HG03196 (cell line): ENCODE results near the gene XIRP2.
"Not testable (repeated sequence)": the region's sequence is repeated elsewhere in the genome, so short reads cannot be mapped to it uniquely, and the experiment has no call there.

ENCODE experiments used
- ATAC-seq: cut with Tn5 transposase; IDR thresholded peaks from one replicate; pipeline ENCODE4 v1.9.1; 2021; ENCODE audit not compliant: unreplicated experiment

The XIRP2 gene

DNA sequence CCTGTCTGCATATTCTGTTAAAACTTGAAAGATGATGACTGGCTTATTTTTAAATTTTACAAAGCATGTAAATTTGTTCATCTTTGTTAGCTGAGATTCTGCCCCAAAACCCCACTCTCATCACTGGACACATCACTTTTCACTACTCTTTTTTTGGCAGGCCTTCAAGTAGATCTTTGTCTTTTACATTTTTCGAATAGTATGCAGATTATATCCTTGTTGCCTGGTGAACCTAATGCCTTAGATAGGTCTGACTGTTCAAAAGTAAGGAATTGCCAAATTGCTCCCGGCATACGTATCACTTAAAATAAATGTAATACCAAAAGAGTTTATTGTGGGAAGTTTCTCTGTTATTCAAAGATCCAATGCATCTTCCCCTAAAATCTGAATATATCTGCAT lies 303.3 kb downstream of the XIRP2 start:
- ATAC-seq, result no peak

DNA sequence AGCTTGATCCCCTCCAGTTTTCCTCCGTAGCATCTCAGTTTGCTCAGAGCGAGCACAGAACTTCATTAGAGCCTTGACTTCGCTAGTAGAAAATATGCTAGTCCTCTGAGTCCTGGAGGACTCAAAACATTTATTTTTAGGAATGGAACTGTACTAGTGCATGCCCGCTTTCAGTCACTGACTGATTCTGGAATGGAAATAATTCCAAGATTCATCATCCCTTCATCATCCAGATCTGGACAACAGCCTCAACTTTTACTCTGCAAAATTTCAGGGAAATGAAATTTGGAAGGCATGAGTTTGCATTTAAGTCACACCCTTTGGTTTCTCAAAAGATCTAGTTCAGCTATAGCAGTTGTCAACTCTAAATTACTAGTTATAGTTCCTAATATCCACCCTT lies 304.6 kb downstream of the XIRP2 start:
- ATAC-seq, result no peak

- no peak for ATAC-seq
These were observed 308.4 kb downstream of the XIRP2 start for GRCh38 chr2:167196461-167197252.

- ATAC-seq, result no peak
These were observed 309.7 kb downstream of the XIRP2 start for GRCh38 chr2:167198009-167198408.

- no peak for ATAC-seq
These were observed 310.3 kb downstream of the XIRP2 start for GRCh38 chr2:167198576-167198975.

GRCh38 chr2:167200019-167200418 lies 311.7 kb downstream of the XIRP2 start:
- ATAC-seq, result no peak

- ATAC-seq, result no peak
These were observed 321.5 kb downstream of the XIRP2 start for GRCh38 chr2:167209784-167210183.

GRCh38 chr2:167212014-167212648 lies 323.9 kb downstream of the XIRP2 start:
- ATAC-seq, result no peak

DNA sequence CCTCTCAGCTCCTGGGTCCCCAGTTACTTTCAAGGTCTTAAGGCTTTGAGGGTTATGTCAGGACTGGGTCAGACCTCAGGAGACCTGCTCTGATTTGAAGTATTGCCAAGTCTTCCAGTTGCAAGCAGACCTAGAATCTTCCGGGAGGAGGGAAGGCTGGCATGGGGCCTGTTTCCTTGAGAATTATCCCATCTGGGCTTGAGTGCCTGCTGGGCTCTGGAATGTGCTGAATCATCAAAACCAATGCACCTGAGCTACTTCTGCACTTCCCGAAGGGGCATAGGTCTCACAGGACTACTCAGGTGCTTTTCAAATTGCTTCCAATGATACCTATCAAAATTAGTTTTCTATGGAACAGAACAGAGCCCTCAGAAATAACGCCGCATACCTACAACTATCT lies 327.3 kb downstream of the XIRP2 start:
- ATAC-seq, result no peak

DNA sequence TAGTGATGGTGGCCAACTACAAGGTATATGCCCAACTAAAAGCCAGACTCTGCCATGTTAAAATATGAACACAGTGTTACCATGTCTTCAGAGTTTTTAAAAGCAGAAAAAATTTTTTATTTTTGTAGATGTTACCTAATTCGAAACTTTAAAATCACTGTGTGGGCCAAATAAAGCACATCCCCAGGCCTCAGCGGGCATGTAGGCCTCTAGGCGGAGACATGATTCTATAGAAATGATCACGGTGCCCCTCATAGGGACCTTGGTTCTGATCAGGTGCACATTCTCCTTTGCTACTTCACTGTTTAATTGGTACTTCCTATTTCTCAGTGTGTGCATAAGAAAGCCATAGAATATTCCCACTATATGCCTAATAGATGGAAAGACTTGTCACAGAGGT lies 349.2 kb downstream of the XIRP2 start:
- no peak for ATAC-seq

DNA sequence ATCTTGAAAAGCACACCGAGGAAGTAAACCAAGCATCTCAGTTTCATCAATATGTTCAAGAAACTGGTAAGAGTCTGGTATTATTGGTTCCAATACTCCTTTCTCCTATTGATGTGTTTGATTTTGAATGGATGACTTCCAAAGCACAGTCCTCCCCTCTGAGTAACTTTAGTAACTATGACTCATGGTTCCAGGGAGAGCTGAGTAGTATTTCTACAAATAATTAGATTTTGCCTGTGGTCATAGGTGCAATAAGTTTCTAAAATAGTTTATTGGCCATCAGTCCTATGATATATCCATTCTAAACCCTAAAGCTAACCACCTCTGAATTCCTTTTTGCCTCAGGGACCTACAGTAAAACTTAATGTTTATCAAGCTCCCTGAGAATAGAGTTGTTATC lies 352.4 kb downstream of the XIRP2 start:
- ATAC-seq, result no peak

DNA sequence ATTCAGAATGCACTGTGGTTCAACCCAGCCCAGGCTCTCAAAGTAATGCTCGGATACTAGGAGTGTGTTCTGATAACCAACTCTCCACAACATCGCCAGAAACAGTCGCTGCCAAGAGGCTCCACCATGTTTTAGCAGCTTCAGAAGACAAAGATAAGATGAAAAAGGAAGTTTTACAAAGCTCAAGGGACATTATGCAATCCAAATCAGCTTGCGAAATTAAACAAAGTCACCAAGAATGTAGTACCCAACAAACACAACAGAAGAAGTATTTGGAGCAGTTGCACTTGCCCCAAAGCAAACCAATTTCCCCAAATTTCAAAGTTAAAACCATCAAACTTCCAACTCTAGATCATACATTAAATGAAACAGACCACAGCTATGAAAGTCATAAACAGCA lies 360.9 kb downstream of the XIRP2 start:
- ATAC-seq, result no peak

DNA sequence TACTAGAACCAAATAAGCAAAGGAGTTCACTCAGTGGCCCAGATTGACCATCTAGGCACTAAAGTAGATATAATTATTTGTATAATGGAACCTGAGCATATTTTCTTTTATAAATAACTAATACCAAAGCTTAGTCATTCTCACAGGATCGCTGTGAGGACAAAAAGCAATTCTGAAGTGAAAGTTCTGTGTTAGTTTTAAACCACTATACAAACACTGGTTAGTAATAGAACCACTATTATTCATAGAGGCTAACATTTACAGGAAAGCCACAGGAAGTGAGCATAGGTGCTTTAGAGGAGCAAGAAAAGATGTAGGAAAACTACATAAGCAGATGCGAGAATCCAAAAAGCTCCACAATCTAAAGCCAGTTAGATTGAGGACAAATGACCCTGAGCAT lies 364.7 kb downstream of the XIRP2 start:
- ATAC-seq, result no peak

DNA sequence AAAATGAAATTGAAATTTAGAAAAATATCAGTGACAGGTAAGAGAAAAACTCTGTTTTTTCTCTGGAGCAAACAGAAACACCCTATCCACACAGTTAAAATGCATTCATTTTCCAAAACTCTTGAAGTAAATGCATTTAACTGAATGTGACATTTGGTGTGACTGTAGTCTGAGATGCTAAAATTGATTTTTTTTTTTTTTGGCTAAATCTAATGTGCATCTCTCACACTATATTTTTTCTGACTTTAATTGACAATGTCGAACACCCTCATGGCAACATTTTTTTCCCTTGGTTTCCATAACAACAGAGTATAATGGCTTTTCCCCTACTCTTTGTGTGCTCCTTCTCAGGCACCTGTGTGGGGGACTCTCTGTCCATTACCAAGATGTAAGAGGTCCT lies 366.4 kb downstream of the XIRP2 start:
- ATAC-seq, result no peak

DNA sequence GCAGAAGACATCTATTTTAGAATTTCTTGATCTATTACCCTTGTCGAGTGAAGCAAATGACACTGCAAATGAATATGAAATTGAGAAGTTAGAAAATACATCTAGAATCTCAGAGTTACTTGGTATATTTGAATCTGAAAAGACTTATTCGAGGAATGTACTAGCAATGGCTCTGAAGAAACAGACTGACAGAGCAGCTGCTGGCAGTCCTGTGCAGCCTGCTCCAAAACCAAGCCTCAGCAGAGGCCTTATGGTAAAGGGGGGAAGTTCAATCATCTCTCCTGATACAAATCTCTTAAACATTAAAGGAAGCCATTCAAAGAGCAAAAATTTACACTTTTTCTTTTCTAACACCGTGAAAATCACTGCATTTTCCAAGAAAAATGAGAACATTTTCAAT lies 370.4 kb downstream of the XIRP2 start:
- ATAC-seq, result no peak

GRCh38 chr2:167264380-167264779 lies 376.1 kb downstream of the XIRP2 start:
- ATAC-seq, result no peak

DNA sequence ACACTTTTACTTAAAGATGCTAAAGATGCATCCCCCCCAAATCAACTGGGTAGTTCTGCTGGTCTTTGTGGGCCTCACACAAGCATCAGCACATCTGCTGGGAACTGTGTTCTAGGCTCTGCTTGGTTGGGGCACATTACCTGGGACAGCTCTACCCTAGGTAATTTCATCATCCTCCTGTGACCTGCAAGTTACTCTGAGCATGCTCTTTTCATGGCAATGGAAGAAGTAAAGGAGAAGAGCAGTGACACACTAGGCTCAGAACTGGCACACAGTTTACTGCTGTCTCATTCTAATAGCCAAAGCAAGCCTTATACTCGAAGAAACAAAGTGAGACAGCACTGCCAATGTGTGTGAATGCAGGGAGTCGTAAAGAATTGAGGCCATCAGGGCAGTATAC lies 376.7 kb downstream of the XIRP2 start:
- ATAC-seq, result no peak

GRCh38 chr2:167265722-167266121 lies 377.4 kb downstream of the XIRP2 start:
- no peak for ATAC-seq

DNA sequence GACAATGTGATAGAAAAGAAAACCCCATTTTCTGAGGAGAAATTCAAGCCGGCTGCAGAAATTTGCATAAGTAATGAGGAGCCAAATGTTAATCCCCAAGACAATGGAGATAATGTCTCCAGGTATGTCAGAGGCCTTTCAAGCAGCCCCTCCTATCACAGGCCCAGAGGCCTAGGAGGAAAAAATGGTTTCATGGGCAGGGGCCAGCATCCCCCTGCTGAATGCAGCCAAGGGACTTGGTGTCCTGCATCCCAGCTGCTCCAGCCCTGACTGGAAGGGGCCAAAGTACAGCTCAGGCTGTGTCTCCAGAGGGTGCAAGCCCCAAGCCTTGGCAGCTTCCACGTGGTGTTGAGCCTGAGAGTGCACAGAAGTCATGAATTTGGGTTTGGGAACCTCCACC lies 380.0 kb downstream of the XIRP2 start:
- not testable (repeated sequence) for ATAC-seq

DNA sequence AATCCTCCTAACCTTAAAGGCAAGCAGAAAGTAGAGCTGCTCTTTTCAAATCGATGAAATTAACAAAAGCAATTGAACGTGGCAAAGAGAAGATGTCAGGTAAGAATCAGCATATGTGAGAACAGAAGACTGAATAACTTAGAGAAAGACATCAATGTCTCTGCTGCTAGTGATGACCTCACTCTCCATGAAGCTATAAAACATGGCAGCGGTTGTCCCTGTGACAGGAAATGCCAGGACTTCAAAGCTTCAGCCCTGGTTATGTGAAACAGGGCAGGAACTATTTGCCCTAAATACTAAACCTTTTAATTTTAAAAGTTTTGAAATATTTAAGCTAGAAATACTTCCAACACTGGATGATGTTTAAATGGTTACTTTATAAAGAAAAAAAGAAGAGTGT lies 383.7 kb downstream of the XIRP2 start:
- ATAC-seq, result no peak

- ATAC-seq, result no peak
These were observed 386.8 kb downstream of the XIRP2 start for GRCh38 chr2:167275046-167275445.

DNA sequence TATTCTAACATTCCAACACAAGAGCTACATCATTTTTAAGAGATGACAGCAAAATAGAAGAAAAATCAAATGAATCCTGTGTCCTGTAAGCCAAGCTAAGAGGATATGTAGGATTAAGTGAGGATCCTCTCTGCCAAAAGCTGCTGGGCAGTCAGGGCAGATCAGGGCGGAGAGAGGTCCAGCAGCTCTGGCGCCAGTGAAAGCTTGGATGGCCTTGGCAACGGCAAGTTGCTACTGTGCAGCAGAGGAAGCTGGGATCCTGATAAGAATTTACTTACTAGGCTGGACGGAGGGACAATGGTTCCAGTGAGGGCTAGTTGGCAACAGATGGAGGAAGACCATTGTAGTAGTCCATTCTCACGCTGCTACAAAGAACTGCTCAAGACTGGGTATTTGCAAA lies 391.5 kb downstream of the XIRP2 start:
- no peak for ATAC-seq

- no peak for ATAC-seq
These were observed 398.9 kb downstream of the XIRP2 start for GRCh38 chr2:167287212-167287611.
